ENCODE results near the gene IL1RAPL1. TPM values are rescaled to one million over a fixed set of nuclear protein-coding genes. Genes with fewer than 3 reads are reported as not detected.

IL1RAPL1 gene
- total RNA-seq, 3 donors from 2014 or later: 0.16 to 0.44 TPM; not detected in 1

DNA sequence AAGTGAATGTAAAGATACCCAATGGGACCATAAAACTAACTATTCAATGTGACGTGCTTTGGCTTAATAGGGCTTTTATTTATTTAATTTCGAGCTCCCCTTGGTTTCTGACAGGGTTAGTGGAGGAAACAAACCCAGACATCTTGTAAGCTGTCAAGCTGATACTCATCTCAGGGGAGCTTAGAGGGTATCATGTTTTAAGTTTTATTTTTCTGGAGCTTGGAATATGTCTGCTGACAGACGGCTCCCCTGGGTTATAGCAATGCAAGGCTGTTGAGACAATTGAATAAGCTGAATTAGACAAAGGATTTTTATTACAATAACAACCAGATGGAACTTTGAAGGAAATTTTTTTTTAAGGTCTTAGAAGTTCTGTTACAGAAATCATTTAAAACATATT is 456.5 kb downstream of the IL1RAPL1 start:
- H3K9me3 ChIP-seq: no peaks in the 10 kb centered on the region
- H3K27me3 ChIP-seq: no peaks in the 10 kb centered on the region
- no peak overlapping the region for H3K4me3 ChIP-seq
- TF ChIP-seq, protein P1, sequence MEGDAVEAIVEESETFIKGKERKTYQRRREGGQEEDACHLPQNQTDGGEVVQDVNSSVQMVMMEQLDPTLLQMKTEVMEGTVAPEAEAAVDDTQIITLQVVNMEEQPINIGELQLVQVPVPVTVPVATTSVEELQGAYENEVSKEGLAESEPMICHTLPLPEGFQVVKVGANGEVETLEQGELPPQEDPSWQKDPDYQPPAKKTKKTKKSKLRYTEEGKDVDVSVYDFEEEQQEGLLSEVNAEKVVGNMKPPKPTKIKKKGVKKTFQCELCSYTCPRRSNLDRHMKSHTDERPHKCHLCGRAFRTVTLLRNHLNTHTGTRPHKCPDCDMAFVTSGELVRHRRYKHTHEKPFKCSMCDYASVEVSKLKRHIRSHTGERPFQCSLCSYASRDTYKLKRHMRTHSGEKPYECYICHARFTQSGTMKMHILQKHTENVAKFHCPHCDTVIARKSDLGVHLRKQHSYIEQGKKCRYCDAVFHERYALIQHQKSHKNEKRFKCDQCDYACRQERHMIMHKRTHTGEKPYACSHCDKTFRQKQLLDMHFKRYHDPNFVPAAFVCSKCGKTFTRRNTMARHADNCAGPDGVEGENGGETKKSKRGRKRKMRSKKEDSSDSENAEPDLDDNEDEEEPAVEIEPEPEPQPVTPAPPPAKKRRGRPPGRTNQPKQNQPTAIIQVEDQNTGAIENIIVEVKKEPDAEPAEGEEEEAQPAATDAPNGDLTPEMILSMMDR (IDR thresholded peaks at IDR 0.05): no peak
- TF ChIP-seq POLR2AphosphoS5 (IDR thresholded peaks at IDR 0.05) (no peak), POLR2A (IDR thresholded peaks at IDR 0.05) (no peak)
- DNase-seq (ENCODE audit: low spot score in 2 of 2): no peak
- intact Hi-C loops (cut with DNase I; ENCODE audit: low total_unique reads): no loop called here
- no peaks in the 10 kb centered on the region for H3K36me3 ChIP-seq
- H3K4me1 ChIP-seq: no peaks in the 10 kb centered on the region
- H3K27ac ChIP-seq: no peak overlapping the region

DNA sequence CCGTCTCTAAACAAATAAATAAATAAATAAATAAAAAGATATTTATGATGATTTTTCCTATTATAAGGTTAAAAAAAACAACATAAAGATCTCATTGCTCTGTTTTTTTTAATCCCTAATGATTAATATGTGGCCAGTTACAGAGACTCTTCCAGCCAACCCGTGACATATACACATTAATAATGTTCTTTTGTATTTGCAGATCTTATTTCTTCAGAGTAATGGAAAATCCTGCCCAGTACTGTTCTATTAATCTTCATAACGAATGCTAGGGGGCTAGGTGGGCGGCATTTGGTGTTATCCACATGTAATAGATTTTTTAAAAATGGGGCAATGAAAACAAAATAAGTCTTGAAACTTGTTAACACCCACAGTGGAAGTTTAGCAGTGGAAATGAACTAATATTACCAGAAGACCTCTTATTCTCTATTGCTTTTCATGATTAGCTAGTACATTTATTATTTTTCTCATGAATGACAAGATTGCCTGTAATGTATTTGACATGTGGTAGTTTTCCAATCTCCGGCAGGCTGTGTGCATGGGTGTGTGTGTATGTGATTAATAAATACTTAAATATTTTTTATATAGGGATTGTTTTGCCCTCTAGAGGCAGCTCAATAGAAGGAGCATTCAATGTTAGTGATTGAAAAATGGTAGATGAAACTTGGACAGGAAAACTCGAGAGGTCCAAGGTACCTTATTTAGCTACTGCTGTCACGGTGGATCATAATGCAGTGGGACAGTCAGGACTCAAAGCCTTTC is 457.4 kb downstream of the IL1RAPL1 start:
- H3K27ac ChIP-seq: no peak overlapping the region
- H3K9me3 ChIP-seq: no peaks in the 10 kb centered on the region
- H3K36me3 ChIP-seq: no peaks in the 10 kb centered on the region
- H3K4me1 ChIP-seq: no peaks in the 10 kb centered on the region
- no peak overlapping the region for H3K4me3 ChIP-seq
- DNase-seq (ENCODE audit: low spot score in 2 of 2): no peak
- intact Hi-C loops (cut with DNase I; ENCODE audit: low total_unique reads): no loop called here
- no peaks in the 10 kb centered on the region for H3K27me3 ChIP-seq
- TF ChIP-seq POLR2AphosphoS5 (IDR thresholded peaks at IDR 0.05): no peak
- TF ChIP-seq, protein P1 (IDR thresholded peaks at IDR 0.05): no peak
- no peak for TF ChIP-seq POLR2A (IDR thresholded peaks at IDR 0.05)

DNA sequence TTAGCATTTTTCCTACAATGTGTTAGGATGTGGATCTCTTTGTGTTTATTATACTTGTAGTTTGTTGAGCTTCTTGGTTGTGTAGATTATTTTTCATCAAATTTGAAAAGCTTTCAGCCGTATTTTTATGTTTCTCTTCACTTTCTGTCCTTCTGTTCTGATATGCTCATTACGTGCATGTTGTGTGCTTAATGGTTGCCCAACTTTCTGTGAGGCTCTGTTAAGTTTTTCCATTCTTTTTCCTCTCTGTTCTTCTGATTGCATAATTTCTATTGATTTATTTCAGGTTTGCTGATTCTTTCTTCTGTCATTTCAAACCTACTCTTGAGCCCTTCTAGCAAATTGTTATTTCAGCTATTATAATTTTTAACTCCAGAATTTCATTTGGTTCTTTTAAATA is 478.2 kb downstream of the IL1RAPL1 start:
- no peak overlapping the region for H3K4me3 ChIP-seq
- no peak overlapping the region for H3K27ac ChIP-seq
- DNase-seq (ENCODE audit: low spot score in 2 of 2): no peak
- TF ChIP-seq POLR2A (IDR thresholded peaks at IDR 0.05) (no peak), POLR2AphosphoS5 (IDR thresholded peaks at IDR 0.05) (no peak)
- TF ChIP-seq, protein P1 (IDR thresholded peaks at IDR 0.05): no peak
- intact Hi-C loops (cut with DNase I; ENCODE audit: low total_unique reads): no loop called here
- H3K36me3 ChIP-seq: no peaks in the 10 kb centered on the region
- no peaks in the 10 kb centered on the region for H3K4me1 ChIP-seq
- H3K9me3 ChIP-seq: no peaks in the 10 kb centered on the region
- peaks cover 0 to 4% of the 10 kb centered on the region in 2 donors for H3K27me3 ChIP-seq

DNA sequence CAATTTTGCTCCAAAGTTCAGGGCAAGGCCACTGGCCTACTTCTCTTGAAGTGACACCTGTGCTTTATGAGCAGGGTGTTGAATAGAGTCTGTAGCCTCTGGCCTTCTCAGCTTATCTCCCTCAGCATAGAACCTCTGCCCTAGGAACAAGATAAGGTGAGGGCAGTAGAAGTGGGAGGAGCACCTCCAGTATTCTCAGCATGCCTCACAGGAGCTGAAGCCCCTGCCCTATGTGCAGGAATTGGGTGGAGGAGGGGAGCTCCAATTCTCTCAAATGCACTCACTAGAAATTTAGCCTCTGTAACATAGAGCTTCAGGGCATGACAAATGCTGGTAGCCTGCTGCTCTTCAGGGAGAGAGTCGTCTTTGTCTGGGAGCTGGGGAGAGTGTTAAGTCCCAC is 479.3 kb downstream of the IL1RAPL1 start:
- Histone ChIP-seq H3K4me3 (no peak overlapping the region), H3K4me1 (no peaks in the 10 kb centered on the region), H3K27ac (no peak overlapping the region), H3K36me3 (no peaks in the 10 kb centered on the region), H3K9me3 (no peaks in the 10 kb centered on the region), H3K27me3 (peaks cover 0 to 4% of the 10 kb centered on the region in 2 donors)
- no peak for DNase-seq (ENCODE audit: low spot score in 2 of 2)
- intact Hi-C loops (cut with DNase I; ENCODE audit: low total_unique reads): no loop called here
- TF ChIP-seq POLR2AphosphoS5 (IDR thresholded peaks at IDR 0.05) (no peak), POLR2A (IDR thresholded peaks at IDR 0.05) (no peak)
- TF ChIP-seq, protein P1 (IDR thresholded peaks at IDR 0.05): no peak

DNA sequence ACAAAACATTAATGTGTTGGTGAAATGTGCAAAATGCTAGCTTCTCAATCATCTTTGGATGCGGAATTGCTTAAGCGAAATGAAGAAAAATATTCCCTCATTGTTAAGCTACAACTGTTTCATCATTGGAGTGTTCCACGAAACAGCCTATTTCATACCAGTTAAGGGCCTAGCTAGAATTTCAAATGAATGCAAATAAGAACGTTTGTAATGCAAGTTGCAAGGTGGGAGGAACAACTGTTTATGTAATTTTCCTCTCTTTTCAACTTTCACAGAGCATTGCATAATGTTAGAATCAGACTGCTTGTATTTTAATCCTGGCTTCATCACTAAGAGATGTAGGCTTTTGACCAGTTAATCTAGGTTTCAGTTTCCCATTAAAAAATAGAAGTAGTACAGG is 480.1 kb downstream of the IL1RAPL1 start:
- Histone ChIP-seq H3K27me3 (peaks cover 0 to 4% of the 10 kb centered on the region in 2 donors), H3K9me3 (no peaks in the 10 kb centered on the region), H3K4me3 (no peak overlapping the region), H3K36me3 (no peaks in the 10 kb centered on the region), H3K4me1 (no peaks in the 10 kb centered on the region), H3K27ac (no peak overlapping the region)
- TF ChIP-seq, protein P1 (IDR thresholded peaks at IDR 0.05): no peak
- TF ChIP-seq POLR2A (IDR thresholded peaks at IDR 0.05): no peak
- no peak for TF ChIP-seq POLR2AphosphoS5 (IDR thresholded peaks at IDR 0.05)
- intact Hi-C loops (cut with DNase I; ENCODE audit: low total_unique reads): no loop called here
- DNase-seq (ENCODE audit: low spot score in 2 of 2): no peak

Measured in breast epithelium (tissue), 4 donors.